HUDEP-2 (cell line): ENCODE data around the gene MTMR12.
A peak's percentile ranks its signal among the peaks of the same experiment; 100 is the strongest.

Source experiments
- DNase-seq, 76 experiments: peaks; one replicate each; lab custom pipeline; 2025; ENCODE audit not compliant: unreplicated experiment in 76 of 76; lab: John Stamatoyannopoulos, UW

MTMR12 gene

GRCh38 chr5:32312595-32313332 lies at the start of gene MTMR12:
TSS of gene MTMR12 (minus strand) at chr5:32312939. CDS start at chr5:32312838, 101 bp downstream.
- DNase-seq = peak in 75 of 76 experiments; percentile 62 to 99 (median 98)

GRCh38 chr5:32362527-32362926 lies 49.8 kb upstream of the MTMR12 start:
- no peak for DNase-seq

GRCh38 chr5:32360906-32361305 lies 48.2 kb upstream of the MTMR12 start:
- no peak for DNase-seq

GRCh38 chr5:32358611-32359010 lies 45.9 kb upstream of the MTMR12 start:
- DNase-seq = peak in 25 of 76 experiments; percentile 3 to 62 (median 26)

- peak in 7 of 76 experiments; percentile 4 to 45 (median 18) for DNase-seq
Measured at GRCh38 chr5:32357658-32358057, 44.9 kb upstream of the MTMR12 start.

GRCh38 chr5:32355686-32356085 lies 42.9 kb upstream of the MTMR12 start:
- DNase-seq = no peak

GRCh38 chr5:32353420-32353819 lies 40.7 kb upstream of the MTMR12 start:
- DNase-seq = no peak

- DNase-seq = no peak
Measured at GRCh38 chr5:32352685-32353084, 39.9 kb upstream of the MTMR12 start.

- DNase-seq = no peak
Measured at GRCh38 chr5:32346869-32347268, 34.1 kb upstream of the MTMR12 start.

GRCh38 chr5:32343058-32343672 lies 30.4 kb upstream of the MTMR12 start:
- DNase-seq = no peak

GRCh38 chr5:32342656-32343055 lies 29.9 kb upstream of the MTMR12 start:
- DNase-seq = no peak

GRCh38 chr5:32339878-32340277 lies 27.1 kb upstream of the MTMR12 start:
- DNase-seq = no peak

- peak in 3 of 76 experiments; percentile 6 to 32 (median 8) for DNase-seq
Measured at GRCh38 chr5:32339198-32339597, 26.5 kb upstream of the MTMR12 start.

GRCh38 chr5:32332966-32333365 lies 20.2 kb upstream of the MTMR12 start:
- DNase-seq = no peak

- no peak for DNase-seq
Measured at GRCh38 chr5:32332361-32332760, 19.6 kb upstream of the MTMR12 start.

- no peak for DNase-seq
Measured at GRCh38 chr5:32331935-32332274, 19.2 kb upstream of the MTMR12 start.

GRCh38 chr5:32331217-32331934 lies 18.6 kb upstream of the MTMR12 start:
- DNase-seq = no peak

GRCh38 chr5:32330126-32330971 lies 17.6 kb upstream of the MTMR12 start:
- no peak for DNase-seq

- peak in 69 of 76 experiments; percentile 5 to 75 (median 44) for DNase-seq
Measured at GRCh38 chr5:32329395-32329834, 16.7 kb upstream of the MTMR12 start.

- DNase-seq = no peak
Measured at GRCh38 chr5:32326216-32326772, 13.6 kb upstream of the MTMR12 start.
